SKM-1 treated with dmso at 0.1 percent for 144 hours (cell line): ENCODE data around the gene GPR146.

Experiments used
- DNase-seq: peaks from one replicate; lab custom pipeline; 2025; ENCODE audit not compliant: unreplicated experiment; lab: John Stamatoyannopoulos, UW

The GPR146 gene

GRCh38 chr7:1103789-1104515 is 59.6 kb downstream of the GPR146 start:
- no peak for DNase-seq

DNA sequence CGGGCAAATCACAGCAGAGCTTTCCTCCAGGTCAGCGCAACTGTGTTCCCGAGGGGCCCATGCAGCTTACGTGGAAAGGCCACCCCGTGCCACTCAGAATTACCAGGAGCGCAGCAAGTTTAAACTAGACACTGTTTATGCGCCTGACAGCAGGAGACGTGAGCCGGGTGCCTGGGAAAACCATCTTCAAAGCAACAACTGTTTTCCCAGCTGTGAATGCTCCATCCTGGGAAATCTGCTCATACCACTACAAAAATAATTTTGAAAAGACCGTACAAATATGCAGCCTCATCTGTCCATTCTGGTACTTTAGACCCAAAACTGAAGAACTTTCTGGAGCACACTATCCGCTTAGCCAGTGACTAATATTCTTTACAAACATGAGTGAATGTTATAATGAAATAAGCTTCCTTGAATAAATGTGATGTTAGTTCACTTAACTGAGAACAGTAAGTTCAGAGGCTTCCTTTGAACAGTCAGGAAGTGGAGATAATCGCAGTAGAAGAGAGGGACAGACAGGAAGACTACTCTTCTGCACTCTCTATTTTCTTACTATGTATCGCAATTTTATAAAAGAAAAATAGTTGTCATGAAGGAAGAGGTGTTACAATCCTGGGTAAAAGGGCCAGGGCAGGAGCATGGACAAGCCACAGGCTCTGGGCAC is 60.3 kb downstream of the GPR146 start:
- DNase-seq = no peak

GRCh38 chr7:1105189-1105588 is 60.8 kb downstream of the GPR146 start:
- DNase-seq = no peak

DNA sequence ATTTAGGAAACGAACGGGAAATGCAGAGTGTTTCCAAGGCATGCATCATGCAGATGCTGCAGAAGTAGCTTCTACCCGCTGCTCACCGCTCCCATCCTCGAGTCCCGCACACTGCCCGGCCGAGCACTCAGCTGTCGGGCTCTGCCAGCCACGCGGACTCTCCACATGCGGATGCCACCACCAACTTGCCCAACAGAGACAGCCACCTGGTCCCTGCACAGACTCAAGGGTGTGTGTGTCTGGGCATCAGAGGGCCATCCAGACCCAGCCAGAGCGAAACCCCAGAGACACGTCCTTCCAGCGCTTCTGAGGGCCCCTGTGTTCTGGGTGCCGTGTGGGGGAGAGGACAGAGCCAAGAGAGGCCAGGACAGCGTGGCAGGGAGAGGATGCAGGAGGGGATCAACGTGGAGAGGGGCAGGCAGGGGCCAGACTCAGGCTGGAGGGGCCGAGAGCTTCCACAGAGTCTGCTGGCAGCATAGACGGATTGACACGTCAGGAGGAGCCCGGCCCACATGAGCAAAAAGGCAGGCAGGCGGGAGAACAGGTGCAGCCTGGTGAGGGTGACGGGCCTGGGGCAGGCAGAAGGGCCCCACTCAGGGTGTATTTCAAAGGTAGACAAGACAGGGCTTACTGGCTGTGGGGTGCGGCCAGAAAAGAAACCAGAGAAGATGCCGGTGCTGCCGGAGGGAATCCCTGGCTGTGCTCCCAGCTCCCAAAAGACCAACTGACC is 61.9 kb downstream of the GPR146 start:
- DNase-seq = no peak

DNA sequence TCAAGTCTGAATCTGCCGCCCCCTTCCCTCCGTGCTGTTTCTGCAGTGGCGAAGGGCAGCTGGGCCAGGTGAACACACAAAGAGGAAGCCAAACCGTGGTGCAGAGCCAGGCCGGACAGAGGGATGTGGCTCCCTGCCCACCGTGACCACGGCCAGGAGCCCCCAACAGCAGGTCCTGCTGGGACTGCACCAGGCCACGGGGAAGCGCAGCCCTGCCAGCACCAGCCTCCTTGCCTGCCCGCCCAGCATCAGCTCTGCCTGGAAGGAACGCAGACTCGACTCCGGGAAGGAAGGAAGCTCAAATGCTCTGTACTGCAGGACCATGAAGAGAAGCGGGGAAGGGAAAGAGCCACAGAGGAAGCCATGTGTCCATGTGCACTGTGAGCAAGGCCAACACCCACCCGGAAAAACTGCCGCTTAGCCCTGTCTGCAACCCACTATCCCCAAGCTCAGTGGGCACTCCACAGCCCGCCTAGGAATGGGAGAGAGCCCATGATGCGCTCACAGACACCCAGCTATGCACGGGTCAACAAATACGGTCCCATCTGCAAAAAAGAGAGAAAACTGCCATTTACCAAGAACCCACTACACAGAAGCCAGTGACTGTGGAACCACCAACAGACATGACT is 62.6 kb downstream of the GPR146 start:
- no peak for DNase-seq

DNA sequence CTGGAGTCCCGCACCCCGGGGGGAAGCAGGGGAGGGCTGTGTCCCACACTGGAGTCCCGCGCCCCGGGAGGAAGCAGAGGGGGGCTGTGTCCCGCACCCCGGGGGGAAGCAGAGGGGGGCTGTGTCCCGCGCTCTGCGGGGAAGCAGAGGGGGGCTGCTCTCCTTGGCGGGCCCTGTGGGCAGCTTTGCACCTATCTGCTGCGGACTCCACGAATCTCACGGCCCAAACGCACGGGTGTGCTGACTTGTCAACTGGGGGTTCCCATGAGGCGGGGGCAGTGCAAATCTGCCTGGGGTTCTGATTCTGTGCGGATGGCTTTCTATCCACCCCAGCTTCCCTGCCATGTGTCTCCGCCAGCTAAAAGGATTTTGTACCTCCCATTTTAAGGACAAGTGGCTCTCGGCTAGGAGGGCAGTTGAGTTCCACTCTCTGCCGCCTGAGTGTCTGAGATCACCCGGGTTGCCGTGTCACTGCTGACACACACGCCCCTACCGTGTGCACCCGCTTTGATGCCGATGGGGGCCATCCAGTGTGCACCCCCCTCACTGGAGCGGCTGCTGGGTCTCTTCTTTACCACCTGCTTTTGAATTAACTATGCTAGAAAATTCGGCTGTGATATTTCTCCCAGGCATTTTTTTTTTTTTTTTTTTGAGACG is 64.0 kb downstream of the GPR146 start:
- DNase-seq = no peak
